Epithelial cell of prostate (primary cell): ENCODE results near the gene DLX6.

Experiments
- DNase-seq: peaks from one replicate; pipeline ENCODE4 v3.0.0-alpha.2; 2011; ENCODE audit warnings: low read depth, low spot score
- H3K27ac ChIP-seq: fragments of 450-650 bp; 2 replicates; pipeline ENCODE4 v1.5.1; 2017; ENCODE audit warnings: mild to moderate bottlenecking

Gene DLX6

GRCh38 chr7:97009753-97010732, 4.7 kb downstream of the DLX6 start:
- no peak for DNase-seq
- H3K27ac ChIP-seq, result no peak overlapping the region

DNA sequence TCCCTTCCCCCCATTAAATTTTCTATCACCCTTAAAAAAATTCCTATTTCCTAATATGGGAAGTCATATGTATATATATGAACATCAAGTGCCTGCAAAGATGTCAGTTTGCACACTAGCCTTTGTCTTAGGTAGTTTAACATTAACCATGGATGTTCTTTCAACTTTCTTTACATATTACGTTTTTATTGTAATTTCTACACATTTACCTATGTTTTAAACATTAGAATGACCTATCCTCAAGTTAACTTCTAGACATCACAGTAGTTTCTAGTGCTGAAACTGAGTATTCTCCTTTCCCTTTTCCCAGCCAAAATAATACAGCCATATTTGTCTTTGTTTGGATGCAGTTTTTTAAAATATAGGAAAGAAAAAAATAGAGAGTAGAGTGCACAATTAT, 5.8 kb downstream of the DLX6 start:
- no peak overlapping the region for H3K27ac ChIP-seq
- no peak for DNase-seq

- DNase-seq, result no peak
- H3K27ac ChIP-seq, result no peak overlapping the region
Measured at GRCh38 chr7:97011536-97012364, 6.4 kb downstream of the DLX6 start.

DNA sequence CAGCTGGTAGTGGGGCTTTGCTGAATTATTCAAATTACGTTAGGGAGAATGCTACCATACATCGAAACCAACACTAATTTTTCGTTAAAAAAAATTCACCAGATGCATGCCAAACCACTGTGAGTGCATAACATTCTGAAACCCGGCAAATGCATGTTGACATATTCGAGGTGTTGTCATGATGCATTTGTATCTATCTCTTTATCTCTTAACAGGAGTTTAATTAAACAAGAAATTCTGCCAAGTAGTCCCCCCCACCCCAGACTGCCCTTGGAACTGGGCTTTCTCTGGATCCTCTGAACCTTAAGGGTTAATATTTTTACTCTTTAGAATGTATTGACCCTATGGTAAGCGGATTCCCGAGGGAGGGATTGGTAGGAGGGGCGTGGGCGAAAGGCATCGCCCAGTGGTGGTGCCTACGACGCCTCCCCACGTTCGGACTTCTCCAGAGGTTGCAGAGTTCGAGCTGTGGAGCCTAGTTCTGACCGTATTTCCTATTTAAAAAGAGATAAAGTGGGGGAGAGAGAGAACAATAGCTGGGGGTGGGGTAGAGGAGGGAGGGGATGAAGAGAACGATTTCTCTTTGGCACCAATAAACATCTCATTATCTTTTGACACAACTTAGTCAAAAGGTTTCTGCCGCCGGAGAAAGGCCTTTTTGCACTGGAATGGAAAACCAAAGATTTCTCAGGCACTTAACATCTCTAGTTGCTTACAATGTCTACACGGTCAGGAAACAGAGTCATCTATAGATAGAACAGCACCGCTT, 7.2 kb downstream of the DLX6 start:
- DNase-seq, result no peak
- H3K27ac ChIP-seq, result no peak overlapping the region

- DNase-seq, result no peak
- no peak overlapping the region for H3K27ac ChIP-seq
Measured at GRCh38 chr7:97013134-97013844, 7.9 kb downstream of the DLX6 start.

DNA sequence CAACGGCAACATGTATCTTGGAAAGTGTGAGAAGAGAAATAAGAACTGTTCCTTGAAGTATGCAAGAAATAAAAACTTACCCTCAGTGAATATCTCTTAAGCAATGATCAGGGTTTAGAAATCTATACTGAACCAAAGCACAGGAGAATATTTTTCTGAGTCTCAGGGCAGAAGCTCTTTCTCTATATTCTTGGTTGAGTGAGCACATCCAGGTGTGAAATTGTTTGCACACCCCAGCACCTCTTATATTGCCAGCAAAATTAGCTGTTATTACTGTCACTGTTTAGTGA, 8.4 kb downstream of the DLX6 start:
- H3K27ac ChIP-seq, result no peak overlapping the region
- DNase-seq, result no peak

GRCh38 chr7:97014145-97014750, 8.9 kb downstream of the DLX6 start:
- no peak for DNase-seq
- no peak overlapping the region for H3K27ac ChIP-seq

DNA sequence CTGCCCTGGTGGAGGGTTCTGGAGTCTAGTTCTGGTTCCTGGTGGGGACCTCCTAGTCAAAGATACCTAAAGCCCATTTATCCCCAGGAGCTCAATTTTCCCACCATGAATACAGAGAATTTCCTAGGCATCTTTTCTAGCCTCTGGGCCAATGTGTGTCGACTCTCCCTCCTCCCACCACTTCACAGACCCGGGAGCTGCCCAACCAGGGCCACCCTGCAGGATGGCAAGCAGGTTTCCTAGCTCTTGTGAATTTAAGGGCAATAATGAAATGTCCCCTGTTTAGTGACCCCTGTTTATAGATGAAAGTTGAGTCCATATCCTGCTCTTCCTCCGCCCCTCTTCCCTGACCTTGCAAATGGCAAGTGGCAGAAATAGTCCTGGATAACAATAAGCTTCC, 9.9 kb downstream of the DLX6 start:
- no peak for DNase-seq
- no peak overlapping the region for H3K27ac ChIP-seq

DNA sequence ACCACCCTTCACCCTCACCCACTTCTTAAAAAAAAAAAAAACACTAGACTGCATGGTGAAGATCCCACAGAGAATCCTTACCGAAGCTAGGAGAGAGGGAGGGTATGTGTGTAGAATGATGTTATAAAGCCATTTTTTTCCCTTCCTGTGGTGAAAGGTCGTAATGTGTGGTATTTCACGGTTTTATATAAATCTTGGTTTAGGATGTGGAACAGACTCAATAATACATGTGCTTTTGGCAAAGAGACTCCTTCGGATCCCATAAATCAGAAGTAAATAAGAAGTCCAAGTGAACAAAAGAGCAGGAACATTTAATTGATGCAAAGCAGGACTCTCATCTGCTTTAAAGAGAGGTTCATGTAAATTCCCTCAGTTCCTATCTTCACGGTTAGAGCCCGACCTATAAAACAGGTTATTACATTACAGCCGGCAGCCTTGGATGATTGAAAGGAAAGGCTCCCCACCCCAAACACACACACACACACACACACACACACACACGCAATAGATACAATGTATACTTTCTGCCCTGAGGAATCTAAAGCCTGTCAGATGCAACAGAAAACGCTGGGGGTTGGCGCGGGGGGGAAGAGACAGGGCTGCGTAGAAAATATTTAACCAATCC, 10.5 kb downstream of the DLX6 start:
- DNase-seq, result no peak

DNA sequence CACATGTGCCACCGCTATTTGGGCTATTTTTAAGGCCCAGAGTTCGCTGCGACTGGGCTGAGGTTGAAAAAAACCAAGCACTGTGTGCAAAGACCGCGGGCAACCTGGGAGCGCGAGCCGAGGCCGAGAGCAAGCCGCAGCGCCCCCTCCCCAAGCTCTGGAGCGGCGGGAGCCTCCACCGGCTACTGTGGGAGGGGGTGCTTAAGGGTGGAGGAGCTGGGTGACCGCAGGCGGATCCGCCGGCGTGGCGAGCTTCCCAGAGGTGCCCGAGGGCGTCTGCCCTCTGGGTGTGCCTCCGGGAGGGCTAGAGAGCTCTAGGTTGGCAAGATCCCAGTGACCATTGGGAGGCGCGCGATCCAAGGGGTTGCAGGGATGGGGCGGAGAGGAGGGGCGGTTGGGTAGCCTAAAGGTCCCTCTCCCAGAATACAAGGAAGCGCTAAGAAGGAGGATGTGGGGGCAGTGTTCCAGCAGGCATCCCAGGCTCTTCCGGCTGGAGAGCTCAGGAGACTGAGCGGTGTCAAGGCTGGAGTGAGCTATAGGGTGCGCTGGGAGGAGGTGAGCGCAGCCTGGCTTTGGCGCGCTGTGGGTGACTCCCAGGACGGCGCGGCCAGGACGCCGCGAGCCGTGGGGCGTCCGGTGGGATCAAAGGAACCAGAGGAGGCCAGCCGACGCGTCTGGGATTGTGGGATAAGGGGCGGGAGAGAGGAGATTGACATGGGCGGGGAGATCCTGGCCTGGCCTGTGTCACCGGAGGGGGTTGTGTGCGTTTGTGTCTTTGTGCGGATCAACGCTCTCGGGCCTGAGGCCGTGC, 11.2 kb downstream of the DLX6 start:
- no peak overlapping the region for H3K27ac ChIP-seq
- no peak for DNase-seq

More for the DNA sequence above, 10.5 kb downstream of the DLX6 start:
- H3K27ac ChIP-seq, result no peak overlapping the region

DNA sequence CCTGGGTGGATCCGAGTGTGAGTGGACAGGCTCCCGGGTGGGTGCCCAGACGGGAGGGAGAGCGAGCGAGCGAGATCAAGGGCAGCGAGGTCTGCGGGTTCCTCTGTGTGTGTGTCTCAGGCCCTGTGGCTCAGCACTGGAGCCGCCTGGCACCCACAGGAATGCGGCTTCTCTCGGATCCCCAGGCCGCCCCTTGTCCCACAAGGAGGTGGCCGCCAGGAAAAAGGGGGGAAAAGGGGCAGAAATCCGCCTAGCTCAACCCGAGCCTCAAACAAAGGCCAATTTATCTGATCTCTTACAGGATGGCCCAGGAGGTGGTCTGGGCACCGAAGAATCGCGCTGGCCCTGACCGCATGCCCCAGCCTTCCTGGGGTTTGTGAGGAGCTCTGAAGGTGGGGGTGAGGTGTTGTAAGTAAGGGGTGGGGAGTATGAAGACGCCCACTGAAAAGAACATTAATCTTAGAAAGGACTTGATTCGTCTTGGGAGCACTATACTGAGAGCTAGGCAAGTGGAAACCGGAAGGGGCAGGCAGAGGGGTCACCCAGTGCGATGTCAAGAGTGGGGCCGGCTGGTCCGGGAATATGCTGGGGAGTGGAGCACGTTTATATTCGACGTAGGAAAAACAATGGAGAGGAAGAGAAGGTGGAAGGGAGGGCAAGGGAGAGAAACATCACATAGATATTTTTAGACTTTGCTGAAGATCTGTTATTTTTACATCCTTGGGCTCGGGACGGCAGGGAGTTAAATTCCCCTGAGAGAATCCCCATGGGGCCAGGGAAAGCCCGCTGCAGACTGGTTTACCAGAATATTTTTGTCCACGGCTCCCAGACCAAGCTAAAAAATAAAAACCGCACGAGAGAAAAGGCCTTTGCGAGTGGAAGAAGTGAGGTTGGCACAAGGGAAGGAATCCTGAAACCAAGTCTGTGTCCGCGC, 12.1 kb downstream of the DLX6 start:
- no peak overlapping the region for H3K27ac ChIP-seq
- DNase-seq, result no peak

- no peak for DNase-seq
- H3K27ac ChIP-seq, result no peak overlapping the region
Measured at GRCh38 chr7:97018126-97018601, 12.8 kb downstream of the DLX6 start.

GRCh38 chr7:97018791-97019531, 13.6 kb downstream of the DLX6 start:
- no peak for DNase-seq
- no peak overlapping the region for H3K27ac ChIP-seq

- no peak for DNase-seq
- no peak overlapping the region for H3K27ac ChIP-seq
Measured at GRCh38 chr7:97019710-97020225, 14.4 kb downstream of the DLX6 start.

GRCh38 chr7:97020601-97020995, 15.2 kb downstream of the DLX6 start:
- DNase-seq, result no peak
- no peak overlapping the region for H3K27ac ChIP-seq

DNA sequence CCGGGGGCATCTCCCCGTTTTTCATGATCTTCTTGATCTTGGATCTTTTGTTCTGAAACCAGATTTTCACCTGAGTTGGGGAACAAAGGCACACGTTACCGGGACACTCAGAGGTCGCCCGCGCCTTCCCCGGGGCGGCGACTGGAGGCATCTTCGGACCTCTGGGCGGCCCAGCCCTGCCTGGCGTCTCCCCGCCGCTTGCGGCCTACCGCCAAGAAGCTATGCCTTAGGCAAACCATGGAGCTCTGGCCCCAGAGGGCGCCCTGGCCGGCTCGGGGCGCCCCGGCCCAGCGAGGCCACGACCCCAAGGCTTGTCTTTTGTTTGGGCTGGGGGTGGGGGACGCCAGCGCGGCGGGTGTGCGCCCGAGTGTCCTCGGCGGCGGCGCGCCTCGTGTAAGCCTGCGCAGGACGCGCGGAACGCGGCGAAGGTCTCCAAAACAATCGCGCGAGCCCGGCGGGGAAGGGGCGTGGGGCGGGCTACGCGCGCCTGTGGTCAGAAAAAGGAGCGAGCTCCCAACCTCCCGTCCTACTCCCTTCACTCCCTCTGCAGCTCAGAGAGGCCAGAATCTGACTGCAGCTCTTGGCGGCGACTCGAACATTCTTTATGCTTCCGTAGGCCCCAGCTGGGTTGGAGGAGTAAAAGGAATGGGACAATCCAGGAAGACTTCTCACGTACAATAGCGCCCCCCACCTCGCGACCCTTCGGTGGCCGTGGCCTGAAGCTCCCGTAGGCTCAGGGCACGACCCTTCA, 15.8 kb downstream of the DLX6 start:
- H3K27ac ChIP-seq, result no peak overlapping the region
- no peak for DNase-seq
